SU-DHL-6 (cell line): ENCODE results near the gene BAMBI.
A peak's percentile ranks its signal among the peaks of the same experiment; 100 is the strongest.

ENCODE experiments used
- H2AFZ ChIP-seq: fragments of 200-600 bp; sonication (generic); 2 replicates; pipeline ENCODE4 v1.6.1; 2014; ENCODE audit warnings: low read depth, mild to moderate bottlenecking, moderate library complexity, mixed read lengths, antibody characterized with exemption, low read length; ENCODE audit not compliant: severe bottlenecking
- H3F3A ChIP-seq: fragments of 200-600 bp; shearing (Covaris generic); 2 replicates; pipeline ENCODE4 v1.6.0; 2016; ENCODE audit warnings: antibody characterized with exemption, mild to moderate bottlenecking; ENCODE audit not compliant: insufficient read depth
- H3K27ac ChIP-seq: fragments of 200-600 bp; sonication (generic); 2 replicates; pipeline ENCODE4 v1.5.1; 2016; ENCODE audit warnings: low read depth, mild to moderate bottlenecking, low read length, moderate library complexity, mixed read lengths
- H3K27me3 ChIP-seq: fragments of 200-600 bp; sonication (generic), shearing (Covaris generic); 2 replicates; pipeline ENCODE4 v1.6.0; 2014; ENCODE audit warnings: mild to moderate bottlenecking, low read length
- H3K36me3 ChIP-seq: fragments of 200-600 bp; sonication (generic); 2 replicates; pipeline ENCODE4 v1.6.1; 2014; ENCODE audit warnings: mild to moderate bottlenecking, low read length, mixed read lengths
- H3K4me2 ChIP-seq: fragments of 300-600, 200-600 bp; shearing (Covaris generic), sonication (generic); 2 replicates; pipeline ENCODE4 v1.6.0; 2014; ENCODE audit warnings: low read length, low read depth, mild to moderate bottlenecking; ENCODE audit not compliant: poor library complexity, severe bottlenecking
- H3K4me3 ChIP-seq: fragments of 200-600 bp; sonication (generic); 2 replicates; pipeline ENCODE4 v1.5.1; 2014; ENCODE audit warnings: antibody characterized with exemption, low read length, mild to moderate bottlenecking, mixed read lengths; ENCODE audit not compliant: insufficient read depth, poor library complexity, severe bottlenecking
- H3K79me2 ChIP-seq: fragments of 200-600 bp; sonication (generic); 2 replicates; pipeline ENCODE4 v1.6.1; 2014; ENCODE audit warnings: mild to moderate bottlenecking, low read length, moderate library complexity; ENCODE audit not compliant: insufficient read depth
- H3K9ac ChIP-seq: fragments of 200-600 bp; sonication (generic); 2 replicates; pipeline ENCODE4 v1.7.0; 2014; ENCODE audit warnings: mild to moderate bottlenecking, low read length
- H3K9me2 ChIP-seq: fragments of 200-600 bp; sonication (generic); replicated peaks from 2 replicates; pipeline ENCODE4 v1.6.1; 2014; ENCODE audit warnings: low read length; ENCODE audit not compliant: insufficient read depth
- H3K9me3 ChIP-seq: fragments of 200-600 bp; sonication (generic); 2 replicates; pipeline ENCODE4 v1.6.1; 2014; ENCODE audit warnings: low read length, mixed read lengths; ENCODE audit not compliant: insufficient read depth
- H4K20me1 ChIP-seq: fragments of 200-600 bp; sonication (generic); 2 replicates; pipeline ENCODE4 v1.6.1; 2014; ENCODE audit warnings: low read depth, mild to moderate bottlenecking, antibody characterized with exemption, low read length, moderate library complexity, mixed read lengths
- CTCF ChIP-seq: fragments of 200-600 bp; sonication (generic); IDR thresholded peaks from one replicate; pipeline ENCODE4 v1.5.1; 2017; ENCODE audit warnings: antibody characterized with exemption, mild to moderate bottlenecking, low read length, moderate library complexity; ENCODE audit not compliant: insufficient read depth, poor library complexity, severe bottlenecking
- EZH2phosphoT487 ChIP-seq: fragments of 200-600 bp; sonication (generic), shearing (Covaris generic); conservative IDR thresholded peaks from 2 replicates; pipeline ENCODE4 v1.6.1; 2018; ENCODE audit warnings: mild to moderate bottlenecking, antibody characterized with exemption, low read length, moderate library complexity, mixed read lengths

BAMBI gene

GRCh38 chr10:28676968-28677887, at the start of gene BAMBI:
Gene BAMBI, plus strand, starts transcription at chr10:28677521. Its CDS starts 377 bp downstream, at chr10:28677898.
- no peaks in the 10 kb centered on the region for H4K20me1 ChIP-seq
- no peaks in the 10 kb centered on the region for H3K9me3 ChIP-seq
- H3K4me2 ChIP-seq, result peak within 1 kb of the TSS; percentile 31
- peak within 1 kb of the TSS; percentile 59 for H2AFZ ChIP-seq
- H3K9ac ChIP-seq, result peak within 1 kb of the TSS; percentile 32; the same call in 1 of the 2 replicates
- peak within 1 kb of the TSS; percentile 45 for H3K4me3 ChIP-seq
- H3K27ac ChIP-seq, result no peak within 1 kb of the TSS
- no peaks in the 10 kb centered on the region for H3F3A ChIP-seq
- H3K36me3 ChIP-seq, result no peaks in the 10 kb centered on the region
- H3K9me2 ChIP-seq, result no peaks in the 10 kb centered on the region
- H3K79me2 ChIP-seq, result no peaks in the 10 kb centered on the region
- no peaks in the 10 kb centered on the region for H3K27me3 ChIP-seq
- TF ChIP-seq EZH2phosphoT487 (no peak), CTCF (no peak)

GRCh38 chr10:28628184-28628893, 49.0 kb upstream of the BAMBI start:
- Histone ChIP-seq H3K9me3 (no peaks in the 10 kb centered on the region), H3F3A (peaks cover 17% of the 10 kb centered on the region; the same call in 1 of the 2 replicates), H2AFZ (no peak overlapping the region), H3K27ac (no peak overlapping the region), H3K9me2 (no peaks in the 10 kb centered on the region), H3K79me2 (no peaks in the 10 kb centered on the region), H3K9ac (no peak overlapping the region), H3K27me3 (no peaks in the 10 kb centered on the region), H3K36me3 (no peaks in the 10 kb centered on the region), H3K4me3 (no peak overlapping the region), H3K4me2 (no peak overlapping the region), H4K20me1 (no peaks in the 10 kb centered on the region)
- no peak for TF ChIP-seq EZH2phosphoT487
- TF ChIP-seq CTCF, result peak; percentile 63

- Histone ChIP-seq H3K36me3 (no peaks in the 10 kb centered on the region), H4K20me1 (no peaks in the 10 kb centered on the region), H3K4me3 (no peak overlapping the region), H3K27ac (no peak overlapping the region), H3K79me2 (no peaks in the 10 kb centered on the region), H3K9ac (no peak overlapping the region), H3K9me3 (no peaks in the 10 kb centered on the region), H3K27me3 (no peaks in the 10 kb centered on the region), H3K4me2 (no peak overlapping the region), H2AFZ (no peak overlapping the region), H3K9me2 (no peaks in the 10 kb centered on the region), H3F3A (no peaks in the 10 kb centered on the region)
- TF ChIP-seq CTCF (no peak), EZH2phosphoT487 (no peak)
Measured at GRCh38 chr10:28631896-28632583, 45.3 kb upstream of the BAMBI start.
